Omental fat pad (tissue), 4 donors: ENCODE results near the gene COX19. TPM values are rescaled to one million over a fixed set of nuclear protein-coding genes. Genes with fewer than 3 reads are reported as not detected.
A peak's percentile ranks its signal among the peaks of the same experiment; 100 is the strongest.

Experiments
- ATAC-seq: fragments of 150-250 bp; one replicate; pipeline ENCODE4 v1.9.1; 2016; ENCODE audit warnings: mild to moderate bottlenecking, moderate library complexity; ENCODE audit not compliant: low FRiP score
- DNase-seq: peaks from one replicate; pipeline ENCODE4 v3.0.0-alpha.2; 2019; ENCODE audit warnings: low spot score
- total RNA-seq, 4 donors: library from RNA; depleted of rRNA; stranded (reverse); fragments of >200 nt; gene quantifications; one replicate each; pipeline ENCODE4 v1.1.0, GENCODE V29; 2016
- TF ChIP-seq, protein P1 (sequence below), 3 donors: fragments of 450-650 bp; IDR thresholded peaks; one replicate each; pipeline ENCODE4 v1.5.1; 2016 to 2017; ENCODE audit warnings: antibody characterized with exemption in 3 of 3, mild to moderate bottlenecking in 3 of 3, moderate library complexity in 2 of 3

Gene COX19, protein sequence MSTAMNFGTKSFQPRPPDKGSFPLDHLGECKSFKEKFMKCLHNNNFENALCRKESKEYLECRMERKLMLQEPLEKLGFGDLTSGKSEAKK
- total RNA-seq: 10 to 100 TPM in 2 of 4 donors, 1 to 10 TPM in 2; 8.1 to 16.9 (median 10.0) TPM

DNA sequence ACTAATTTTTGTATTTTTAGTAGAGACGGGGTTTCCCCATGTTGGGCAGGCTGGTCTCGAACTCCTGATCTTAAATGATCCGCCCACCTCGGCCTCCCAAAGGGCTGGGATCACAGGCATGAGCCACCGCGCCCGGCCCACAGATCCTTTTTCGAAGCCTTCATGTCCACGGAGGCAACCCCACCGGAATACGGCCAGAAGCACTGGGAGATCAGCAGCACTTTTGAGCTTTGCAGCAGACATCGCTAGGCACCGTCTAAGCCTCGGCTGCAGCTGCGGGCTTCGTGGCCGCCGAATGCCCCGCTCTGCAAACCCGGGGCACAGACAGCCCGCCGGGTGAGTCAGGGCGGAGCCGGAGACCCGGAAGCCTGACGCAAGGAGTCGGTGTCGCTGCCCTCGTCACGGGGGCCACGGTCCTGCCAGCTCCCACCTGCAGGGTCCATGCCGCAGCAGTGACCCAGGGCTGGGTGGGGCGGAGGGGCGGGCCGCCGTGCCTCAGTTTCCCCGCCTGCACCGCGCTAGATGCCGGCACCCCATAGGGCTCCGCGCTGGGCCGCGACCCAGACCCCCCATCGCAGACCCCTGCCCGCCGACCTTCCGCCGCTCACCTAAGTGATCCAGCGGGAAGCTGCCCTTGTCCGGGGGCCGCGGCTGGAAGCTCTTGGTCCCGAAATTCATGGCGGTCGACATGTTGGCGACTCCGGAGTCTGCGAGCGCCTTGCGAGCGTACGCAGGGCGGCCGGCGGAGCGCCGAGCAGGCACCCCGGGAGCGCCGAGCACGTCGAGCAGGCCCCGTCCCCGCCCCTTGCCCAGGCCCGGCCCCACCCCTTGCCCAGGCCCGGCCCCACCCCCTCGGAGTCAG, at the start of gene COX19:
TSS of gene COX19 (minus strand) at position 730 of the 862 bp plus-strand sequence. CDS start at position 690, 40 bp downstream.
- peak; percentile 50 for DNase-seq
- ATAC-seq: peak; percentile 99
- TF ChIP-seq, protein P1, sequence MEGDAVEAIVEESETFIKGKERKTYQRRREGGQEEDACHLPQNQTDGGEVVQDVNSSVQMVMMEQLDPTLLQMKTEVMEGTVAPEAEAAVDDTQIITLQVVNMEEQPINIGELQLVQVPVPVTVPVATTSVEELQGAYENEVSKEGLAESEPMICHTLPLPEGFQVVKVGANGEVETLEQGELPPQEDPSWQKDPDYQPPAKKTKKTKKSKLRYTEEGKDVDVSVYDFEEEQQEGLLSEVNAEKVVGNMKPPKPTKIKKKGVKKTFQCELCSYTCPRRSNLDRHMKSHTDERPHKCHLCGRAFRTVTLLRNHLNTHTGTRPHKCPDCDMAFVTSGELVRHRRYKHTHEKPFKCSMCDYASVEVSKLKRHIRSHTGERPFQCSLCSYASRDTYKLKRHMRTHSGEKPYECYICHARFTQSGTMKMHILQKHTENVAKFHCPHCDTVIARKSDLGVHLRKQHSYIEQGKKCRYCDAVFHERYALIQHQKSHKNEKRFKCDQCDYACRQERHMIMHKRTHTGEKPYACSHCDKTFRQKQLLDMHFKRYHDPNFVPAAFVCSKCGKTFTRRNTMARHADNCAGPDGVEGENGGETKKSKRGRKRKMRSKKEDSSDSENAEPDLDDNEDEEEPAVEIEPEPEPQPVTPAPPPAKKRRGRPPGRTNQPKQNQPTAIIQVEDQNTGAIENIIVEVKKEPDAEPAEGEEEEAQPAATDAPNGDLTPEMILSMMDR (IDR thresholded peaks at IDR 0.05): no peak

DNA sequence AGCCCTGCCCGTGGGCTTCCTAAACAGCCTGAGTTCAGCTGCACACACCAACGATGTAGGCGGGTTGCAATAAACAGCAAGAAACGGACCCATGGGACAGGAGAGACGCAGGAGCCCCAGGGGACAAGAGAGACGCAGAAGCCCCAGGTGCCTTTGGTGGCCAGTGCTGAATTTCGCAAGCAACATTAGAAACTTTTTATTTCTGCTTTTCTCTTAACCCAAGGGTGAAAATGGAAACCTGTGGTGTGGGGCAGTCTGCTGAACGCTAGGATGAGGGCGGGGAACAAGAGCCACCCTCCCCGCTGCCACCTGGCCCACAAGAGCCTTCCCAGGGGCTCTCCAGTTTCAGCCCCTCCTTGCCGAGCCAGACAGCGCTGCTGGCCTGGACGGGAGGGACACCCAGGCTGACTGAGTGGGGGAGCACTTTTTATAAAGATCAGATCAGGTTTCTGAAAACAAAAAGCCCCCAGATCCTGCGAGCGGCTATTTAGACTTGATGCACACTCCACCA, 49.0 kb upstream of the COX19 start:
- DNase-seq: no peak
- TF ChIP-seq, protein P1 (IDR thresholded peaks at IDR 0.05): no peak
- no peak for ATAC-seq

DNA sequence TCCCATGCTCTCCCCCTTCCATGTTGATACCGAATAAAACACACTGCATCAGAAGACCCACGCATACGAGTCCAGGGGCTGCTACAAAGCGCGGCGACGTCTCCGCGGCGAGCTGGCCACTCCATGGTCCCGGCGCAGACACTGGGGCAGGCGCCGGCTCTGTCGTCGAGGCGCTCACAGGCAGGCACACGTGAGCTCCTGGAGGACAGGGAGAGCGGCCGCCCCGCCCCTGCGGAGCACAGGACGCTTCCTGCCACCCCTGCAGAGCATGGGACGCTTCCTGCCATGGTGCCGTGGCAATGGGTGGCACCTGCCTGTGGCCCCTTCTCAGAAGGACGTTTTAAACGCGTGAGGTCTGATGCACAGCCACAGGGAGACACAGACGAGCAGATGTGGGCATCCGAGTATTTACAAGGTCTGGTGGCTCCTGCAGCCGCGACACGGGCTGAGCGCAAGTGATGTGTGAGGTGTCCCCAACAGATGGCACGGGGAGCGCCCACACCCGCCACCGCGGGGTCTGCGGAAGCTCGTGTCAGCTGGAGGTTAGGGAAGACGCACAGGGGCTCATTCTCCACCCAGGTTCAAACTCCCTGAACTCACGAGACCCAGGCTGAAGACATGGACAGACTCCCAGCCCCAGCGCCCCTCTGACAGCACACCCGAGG, 47.6 kb upstream of the COX19 start:
- TF ChIP-seq, protein P1 (IDR thresholded peaks at IDR 0.05): no peak
- ATAC-seq (no peak), DNase-seq (no peak)

DNA sequence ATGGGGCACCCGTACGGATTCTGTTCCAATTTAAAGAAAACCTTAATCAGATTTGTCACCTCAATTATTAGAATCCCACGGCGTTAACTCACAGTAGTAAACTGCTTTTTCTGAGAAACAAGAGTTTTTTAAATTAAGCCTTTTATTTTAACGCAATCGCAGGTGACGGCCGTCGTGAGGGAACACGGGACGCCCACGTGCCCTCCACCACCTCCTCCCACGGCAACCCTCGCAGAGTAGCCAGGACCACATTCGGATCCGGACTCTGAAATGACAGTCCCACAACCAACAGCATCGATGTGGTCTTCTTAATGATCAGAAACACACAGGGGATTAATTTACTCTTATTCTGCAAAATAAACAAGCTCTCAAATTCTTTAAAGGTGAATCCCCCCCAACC, 47.0 kb upstream of the COX19 start:
- DNase-seq: no peak
- TF ChIP-seq, protein P1 (IDR thresholded peaks at IDR 0.05): no peak
- no peak for ATAC-seq

DNA sequence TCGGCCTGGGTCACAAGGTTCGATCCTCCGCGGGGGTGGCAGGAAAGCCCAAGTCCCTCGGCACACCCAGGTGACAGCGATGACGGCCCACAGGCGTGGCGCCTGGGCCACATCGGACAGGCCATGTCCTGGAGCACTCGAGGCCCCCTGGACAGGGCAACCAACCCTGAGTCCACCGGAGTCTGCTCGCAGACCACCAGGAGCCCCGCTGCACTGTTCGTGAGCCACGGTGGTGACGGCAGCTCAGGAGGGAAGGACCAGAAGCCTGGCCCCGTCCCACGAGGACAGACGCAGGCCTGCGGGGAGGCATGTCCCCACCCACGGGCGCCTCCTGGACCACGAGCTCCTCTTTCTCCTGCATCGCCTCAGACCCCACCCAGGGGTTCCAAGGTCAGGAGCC, 46.6 kb upstream of the COX19 start:
- no peak for DNase-seq
- TF ChIP-seq, protein P1 (IDR thresholded peaks at IDR 0.05): no peak
- ATAC-seq: no peak

DNA sequence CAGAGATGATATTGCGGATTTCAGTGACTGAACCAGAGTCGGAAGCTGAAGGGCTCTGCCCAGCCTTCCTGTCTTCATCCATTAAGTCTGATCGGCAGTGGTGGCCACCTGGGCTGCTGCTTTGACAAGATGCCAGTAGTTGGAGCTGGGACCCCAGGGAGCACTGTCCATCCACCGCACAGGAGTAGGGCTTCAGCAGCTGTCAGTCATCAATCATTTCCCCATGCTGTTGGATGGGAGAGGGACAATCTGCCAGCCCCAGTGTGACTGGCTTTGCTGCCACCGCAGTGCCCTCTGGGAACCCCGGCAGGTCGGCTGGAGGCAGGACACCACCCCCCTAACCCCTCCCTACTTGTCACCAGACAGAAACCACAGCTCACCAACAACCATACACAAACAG, 46.0 kb upstream of the COX19 start:
- DNase-seq (no peak), ATAC-seq (no peak)
- TF ChIP-seq, protein P1 (IDR thresholded peaks at IDR 0.05): no peak
